Small intestine (tissue), 7 donors: ENCODE results near the gene GATB. TPM values are rescaled to one million over a fixed set of nuclear protein-coding genes. Genes with fewer than 3 reads are reported as not detected.
"Not testable (repeated sequence)": the region's sequence is repeated elsewhere in the genome, so short reads cannot be mapped to it uniquely, and the experiment has no call there.

Source experiments
- DNase-seq, 2 donors: peaks; one replicate each; pipeline versions ENCODE4 v3.0.0 to v3.0.0-alpha.2; 2013
- FAIRE-seq: peaks from 2 replicates; lab custom pipeline; 2012; peaks lifted over from hg19 to GRCh38; lab: Jason Lieb, UNC
- H3K27ac ChIP-seq, 3 donors: one replicate each; pipeline ENCODE4 v1.5.1; 2013; ENCODE audit warnings: low read length in 2 of 3, mild to moderate bottlenecking in 2 of 3, control low read depth in 1 of 3, inconsistent platforms in 1 of 3, low read depth in 1 of 3, moderate library complexity in 1 of 3
- H3K27me3 ChIP-seq, 3 donors: one replicate each; pipeline ENCODE4 v1.6.1; 2013; ENCODE audit warnings: low read length in 3 of 3, inconsistent platforms in 1 of 3; ENCODE audit not compliant: control insufficient read depth in 3 of 3, insufficient read depth in 3 of 3
- H3K36me3 ChIP-seq, 3 donors: one replicate each; pipeline ENCODE4 v1.6.1; 2013; ENCODE audit warnings: low read length in 3 of 3, inconsistent platforms in 1 of 3, low read depth in 1 of 3, mild to moderate bottlenecking in 1 of 3, moderate library complexity in 1 of 3; ENCODE audit not compliant: control insufficient read depth in 3 of 3, insufficient read depth in 2 of 3
- H3K4me1 ChIP-seq, 3 donors: one replicate each; pipeline ENCODE4 v1.6.1; 2013; ENCODE audit warnings: low read length in 2 of 3, inconsistent platforms in 1 of 3, low read depth in 1 of 3, mild to moderate bottlenecking in 1 of 3, moderate library complexity in 1 of 3; ENCODE audit not compliant: control insufficient read depth in 3 of 3, insufficient read depth in 2 of 3
- H3K4me3 ChIP-seq, 3 donors: one replicate each; pipeline ENCODE4 v1.5.1; 2013; ENCODE audit warnings: low read length in 3 of 3, control low read depth in 1 of 3, inconsistent platforms in 1 of 3, low read depth in 1 of 3, mild to moderate bottlenecking in 1 of 3, moderate library complexity in 1 of 3
- H3K9me3 ChIP-seq, 2 donors: one replicate each; pipeline ENCODE4 v1.6.1; 2013; ENCODE audit warnings: low read depth in 1 of 2, low read length in 1 of 2; ENCODE audit not compliant: control insufficient read depth in 2 of 2, insufficient read depth in 1 of 2
- WGBS, 3 donors: extraction: QIAGEN DNeasy Blood & Tissue Kit; methylation state at CpG; one replicate each; pipeline ENCODE4 v1.1.7; 2013; 5-methylcytosine and 5-hydroxymethylcytosine counted together
- polyA plus RNA-seq, 4 donors: library from polyadenylated mRNA; stranded (reverse) in 3 of 4; unstranded in 1 of 4; fragments of 200-250 nt in 3 of 4; fragments of 120-200 nt in 1 of 4; gene quantifications; one replicate each; pipeline versions ENCODE4 v1.2.1 to v1.2.3, GENCODE V29; 2013
- donor health status: healthy with polysubstance abuse.
- donor health status: control.
- donor health status: control.
- donor health status: Bipolar disorder and iron deficiency.
- donor health status: healthy.

Gene GATB
- polyA plus RNA-seq, 4 donors: 10.5 to 18.0 (median 16.7) TPM

GRCh38 chr4:151753056-151753455 is 7.8 kb downstream of the GATB start:
- Histone ChIP-seq H3K36me3 (peaks cover 0 to 14% (median 11%) of the 10 kb centered on the region in 3 donors), H3K4me1 (no peaks in the 10 kb centered on the region), H3K27ac (no peak overlapping the region), H3K9me3 (peaks cover 0 to 4% of the 10 kb centered on the region in 2 donors), H3K4me3 (no peak overlapping the region), H3K27me3 (no peaks in the 10 kb centered on the region)
- 90 to 94% (median 94%) methylated on average over 5 of the region's 5 CpGs for WGBS, 3 donors
- no peak for FAIRE-seq
- no peak for DNase-seq

DNA sequence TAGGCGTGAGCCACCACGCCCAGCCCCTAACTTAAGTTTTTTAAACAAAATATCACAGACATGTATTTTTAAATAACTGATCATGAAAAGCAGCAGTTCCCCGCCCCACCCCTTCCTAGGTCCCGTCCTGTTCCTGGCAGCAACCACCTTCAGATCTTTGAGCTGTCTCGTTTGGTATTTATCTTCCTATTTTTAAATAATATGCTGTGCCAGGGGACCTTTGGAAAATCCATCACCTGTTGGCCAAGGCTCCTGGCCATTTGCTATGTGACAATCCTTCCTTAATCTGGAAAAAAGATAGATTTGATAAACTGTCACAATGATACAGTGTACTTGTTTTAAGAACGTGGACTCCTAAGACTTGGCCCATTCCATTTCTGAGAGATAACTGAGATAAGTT is 10.7 kb downstream of the GATB start:
- peaks cover 0 to 11% (median 10%) of the 10 kb centered on the region in 3 donors for H3K36me3 ChIP-seq
- H3K4me3 ChIP-seq: no peak overlapping the region
- 74 to 86% (median 82%) methylated on average over 6 of the region's 6 CpGs for WGBS, 3 donors
- no peak overlapping the region for H3K27ac ChIP-seq
- FAIRE-seq: no peak
- no peaks in the 10 kb centered on the region for H3K27me3 ChIP-seq
- DNase-seq: no peak
- H3K4me1 ChIP-seq: no peaks in the 10 kb centered on the region
- H3K9me3 ChIP-seq: peaks cover 0 to 4% of the 10 kb centered on the region in 2 donors

DNA sequence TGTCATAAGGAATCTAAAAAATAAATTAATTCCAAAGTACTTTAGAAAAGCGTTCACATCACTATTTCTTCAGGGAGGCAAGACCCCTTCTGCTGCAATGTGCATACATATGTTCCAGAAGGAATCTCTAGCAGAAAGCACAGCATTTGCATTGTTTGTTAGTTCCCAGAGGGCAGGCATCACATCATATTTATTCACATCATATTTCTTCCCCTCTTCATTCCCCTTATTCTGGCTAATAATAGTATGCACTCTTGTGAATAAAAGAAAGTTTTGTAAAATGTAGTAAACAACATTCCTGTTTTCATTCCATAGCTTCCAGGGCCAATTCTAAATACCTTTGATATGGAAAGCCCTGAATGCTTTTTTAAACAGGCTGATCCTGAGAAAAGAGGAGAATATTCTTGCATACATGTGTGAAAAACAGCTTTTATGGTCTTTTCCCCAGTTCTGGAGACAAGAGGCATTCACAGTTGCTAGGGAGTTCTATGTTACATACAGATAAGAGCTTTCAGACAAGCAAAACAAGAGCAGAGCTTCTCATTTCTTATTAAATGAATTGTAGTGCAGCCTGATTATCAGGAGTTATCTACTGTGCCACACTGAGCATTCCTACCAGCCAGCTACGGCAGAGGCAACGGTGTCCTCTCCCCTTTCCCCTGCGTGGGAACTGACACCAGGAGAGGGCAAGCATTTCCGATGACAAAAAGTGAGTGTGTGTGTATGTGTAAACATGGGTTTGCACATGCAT is 15.2 kb downstream of the GATB start:
- Histone ChIP-seq H3K36me3 (peaks cover 0 to 5% (median 1%) of the 10 kb centered on the region in 3 donors), H3K4me3 (no peak overlapping the region), H3K9me3 (no peaks in the 10 kb centered on the region), H3K27ac (no peak overlapping the region), H3K27me3 (no peaks in the 10 kb centered on the region), H3K4me1 (peaks cover 0 to 8% (median 0%) of the 10 kb centered on the region in 3 donors)
- DNase-seq: no peak
- 67 to 88% (median 85%) methylated on average over 5 of the region's 5 CpGs for WGBS, 3 donors
- no peak for FAIRE-seq

DNA sequence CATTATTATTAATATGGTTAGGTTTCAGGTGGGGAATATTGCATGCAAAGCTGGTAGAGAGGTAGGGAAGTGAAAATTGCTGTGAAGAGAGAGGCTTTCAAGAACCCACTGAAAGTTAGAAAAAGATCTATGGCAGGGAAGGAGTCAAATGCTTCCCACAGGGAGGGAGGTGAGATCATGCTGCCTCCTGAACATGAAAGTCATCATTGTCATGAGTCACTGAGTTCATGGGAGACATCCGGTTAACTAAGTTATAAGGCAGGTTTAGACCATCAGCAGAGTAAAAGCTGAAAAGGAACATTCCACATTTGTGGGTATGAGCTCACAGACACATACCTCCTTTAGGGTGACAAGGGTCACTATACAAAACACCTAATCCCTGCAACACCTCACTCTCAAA is 16.2 kb downstream of the GATB start:
- DNase-seq (peak in 1 of 2 donors; percentile 35), FAIRE-seq (no peak)
- 53 to 75% (median 67%) methylated on average over 1 of the region's 1 CpG for WGBS, 3 donors
- no peaks in the 10 kb centered on the region for H3K27me3 ChIP-seq
- no peak overlapping the region for H3K27ac ChIP-seq
- no peaks in the 10 kb centered on the region for H3K9me3 ChIP-seq
- H3K4me1 ChIP-seq: peaks cover 0 to 8% (median 0%) of the 10 kb centered on the region in 3 donors
- peaks cover 0 to 1% (median 0%) of the 10 kb centered on the region in 3 donors for H3K36me3 ChIP-seq
- H3K4me3 ChIP-seq: no peak overlapping the region

DNA sequence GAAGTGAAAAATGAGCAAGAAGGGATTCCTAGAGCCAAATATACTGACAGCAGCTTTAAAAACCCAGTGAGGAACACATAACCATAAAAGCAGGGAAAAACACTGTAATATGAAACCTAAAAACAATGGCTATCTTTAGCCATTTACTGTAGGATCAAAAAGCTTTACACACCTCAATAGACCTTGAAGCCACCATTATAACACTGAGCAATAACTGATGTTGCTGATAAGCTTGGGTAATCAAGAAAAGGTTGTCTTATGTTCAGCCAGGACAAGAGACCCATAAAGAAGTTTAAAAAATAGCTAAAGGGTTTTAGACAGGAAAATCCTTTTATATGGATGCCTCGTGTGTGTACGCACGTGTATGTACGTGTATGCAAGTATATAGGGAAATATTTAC is 16.9 kb downstream of the GATB start:
- Histone ChIP-seq H3K4me1 (peaks cover 0 to 8% (median 0%) of the 10 kb centered on the region in 3 donors), H3K36me3 (peaks cover 0 to 1% (median 0%) of the 10 kb centered on the region in 3 donors), H3K27me3 (no peaks in the 10 kb centered on the region), H3K27ac (no peak overlapping the region), H3K4me3 (no peak overlapping the region), H3K9me3 (no peaks in the 10 kb centered on the region)
- FAIRE-seq (no peak), DNase-seq (peak in 1 of 2 donors; percentile 22)
- 37 to 69% (median 59%) methylated on average over 4 of the region's 4 CpGs for WGBS, 3 donors

DNA sequence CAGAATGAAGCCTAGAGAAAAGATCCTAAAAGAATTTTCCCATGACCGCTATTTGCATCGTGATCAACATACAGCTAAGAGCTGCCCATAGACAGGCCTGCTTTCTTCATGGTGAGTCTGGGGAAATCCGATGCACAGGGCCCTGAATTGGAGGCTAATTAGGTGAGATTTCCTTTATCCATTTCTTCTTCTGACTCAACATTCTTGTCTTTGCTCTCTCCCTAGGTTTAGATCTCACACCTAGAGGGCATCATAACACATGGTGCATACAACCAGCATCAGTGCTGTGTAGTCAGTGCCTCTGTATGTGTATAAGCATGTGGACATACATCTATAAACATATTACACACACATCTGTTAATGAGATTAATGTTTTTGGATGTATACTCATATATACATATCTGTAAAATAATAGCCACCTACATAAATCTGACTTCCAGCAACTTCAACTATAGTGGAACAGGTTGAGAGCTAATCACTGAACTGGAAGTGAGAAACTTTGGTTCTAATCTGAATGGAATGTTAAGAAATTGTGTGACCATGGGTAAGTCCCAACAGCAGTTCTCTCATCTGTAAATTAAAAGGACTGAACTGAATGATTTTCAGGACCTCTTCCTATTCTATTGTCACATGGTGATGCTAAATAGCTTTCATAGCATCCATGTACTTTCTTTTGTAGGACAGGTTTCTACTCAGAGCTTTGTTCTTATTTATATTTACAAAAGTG is 17.5 kb downstream of the GATB start:
- Histone ChIP-seq H3K36me3 (peaks cover 0 to 1% (median 0%) of the 10 kb centered on the region in 3 donors), H3K27ac (no peak overlapping the region), H3K4me1 (peaks cover 0 to 8% (median 0%) of the 10 kb centered on the region in 3 donors), H3K4me3 (no peak overlapping the region), H3K9me3 (no peaks in the 10 kb centered on the region), H3K27me3 (no peaks in the 10 kb centered on the region)
- FAIRE-seq (no peak), DNase-seq (no peak)
- 86 to 98% (median 95%) methylated on average over 3 of the region's 3 CpGs for WGBS, 3 donors

DNA sequence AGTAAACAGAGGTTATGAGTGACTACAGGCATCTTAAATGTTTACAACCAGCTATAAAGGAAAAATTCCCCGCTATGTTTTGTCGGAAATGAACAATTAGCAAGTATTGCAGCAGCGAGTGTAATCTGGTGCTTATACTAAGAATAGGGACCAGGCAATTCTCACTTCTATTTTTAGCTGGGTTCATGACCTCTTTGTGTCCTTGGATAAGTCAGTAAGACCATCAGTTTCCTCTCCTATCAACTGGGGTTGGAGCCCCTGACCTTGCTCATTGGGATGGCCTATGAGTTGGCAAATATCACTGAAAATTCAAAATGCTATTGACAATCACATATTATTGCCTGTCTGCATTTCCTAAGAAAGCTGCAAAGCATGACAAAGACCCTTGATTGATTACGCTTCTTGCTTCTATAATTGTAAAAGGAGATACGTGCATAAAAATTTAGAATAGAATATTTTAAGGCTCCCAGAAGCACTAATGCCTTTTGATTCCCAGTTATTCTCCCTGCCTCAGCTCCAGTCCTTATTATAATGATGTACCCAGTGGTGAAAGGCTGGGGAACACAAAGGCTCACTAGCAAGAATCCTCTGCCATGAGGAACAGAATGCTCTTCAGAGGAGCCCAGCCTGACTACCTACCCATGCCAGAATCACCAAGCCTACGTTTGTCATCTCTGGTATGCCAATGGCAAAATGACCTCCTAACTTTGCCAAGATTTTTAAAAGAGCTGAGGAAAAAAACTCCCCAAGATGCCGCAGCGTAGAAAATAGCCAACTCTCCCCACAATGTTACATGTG is 21.9 kb downstream of the GATB start:
- DNase-seq: no peak
- WGBS, 3 donors: 90 to 96% (median 92%) methylated on average over 8 of the region's 8 CpGs
- Histone ChIP-seq H3K4me1 (peaks cover 0 to 6% (median 0%) of the 10 kb centered on the region in 3 donors), H3K36me3 (peaks cover 0 to 7% (median 0%) of the 10 kb centered on the region in 3 donors), H3K4me3 (no peak overlapping the region), H3K27me3 (no peaks in the 10 kb centered on the region), H3K27ac (no peak overlapping the region), H3K9me3 (peaks cover 0 to 17% of the 10 kb centered on the region in 2 donors)
- no peak for FAIRE-seq

DNA sequence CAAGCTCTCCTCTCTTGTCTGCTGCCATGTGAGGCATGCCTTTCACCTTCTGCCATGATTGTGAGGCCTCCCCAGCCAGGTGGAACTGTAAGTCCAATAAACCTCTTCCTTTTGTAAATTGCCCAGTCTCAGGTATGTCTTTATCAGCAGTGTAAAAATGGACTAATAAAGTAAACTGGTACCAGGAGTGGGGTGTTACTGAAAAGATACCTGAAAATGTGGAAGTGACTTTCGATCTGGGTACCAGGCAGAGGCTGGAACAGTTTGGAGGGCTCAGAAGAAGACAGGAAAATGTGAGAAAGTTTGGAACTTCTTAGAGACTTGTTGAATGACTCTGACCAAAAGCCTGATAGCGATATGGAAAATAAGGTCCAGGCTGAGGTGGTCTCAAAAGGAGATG is 24.0 kb downstream of the GATB start:
- WGBS, 3 donors: 95 to 100% (median 97%) methylated on average over 2 of the region's 2 CpGs
- H3K4me1 ChIP-seq, H3K36me3 ChIP-seq, H3K4me3 ChIP-seq, DNase-seq, FAIRE-seq, H3K27ac ChIP-seq, H3K27me3 ChIP-seq: not testable (repeated sequence)
- H3K9me3 ChIP-seq: peaks cover 0 to 17% of the 10 kb centered on the region in 2 donors
